GM18505 (cell line): ENCODE results near the gene UTP20.

Experiments
- ATAC-seq: cut with Tn5 transposase; IDR thresholded peaks from one replicate; pipeline ENCODE4 v1.9.1; 2021; ENCODE audit not compliant: unreplicated experiment
- POLR2A ChIP-seq: IDR thresholded peaks from 4 replicates; pipeline ENCODE4 v1.6.1; 2011; ENCODE audit warnings: borderline replicate concordance; ENCODE audit not compliant: insufficient read depth, insufficient read length; ENCODE audit errors: extremely low read depth

The UTP20 gene

DNA sequence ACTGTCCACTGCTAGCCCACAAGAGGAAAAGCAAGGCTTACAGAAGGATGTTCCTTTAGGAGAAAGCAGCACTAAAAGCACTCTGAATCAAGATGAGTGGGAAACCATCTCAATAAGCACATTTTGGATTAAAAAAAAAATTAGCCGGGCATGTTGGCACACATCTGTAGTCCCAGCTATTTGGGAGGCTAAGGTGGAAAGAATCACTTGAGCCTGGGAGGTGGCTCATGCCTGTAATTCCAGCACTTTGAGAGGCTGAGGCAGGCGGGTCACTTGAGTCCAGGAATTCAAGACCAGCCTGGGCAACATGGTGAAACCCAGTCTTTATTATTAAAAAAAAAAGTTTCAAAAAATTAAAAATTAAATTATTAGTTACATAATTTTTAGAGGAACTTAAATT is 144.7 kb downstream of the UTP20 start:
- ATAC-seq, result no peak
- no peak for TF ChIP-seq POLR2A

- ATAC-seq, result no peak
- TF ChIP-seq POLR2A, result no peak
These were observed 150.6 kb downstream of the UTP20 start for GRCh38 chr12:101430456-101430855.

GRCh38 chr12:101436136-101436535 is 156.2 kb downstream of the UTP20 start:
- no peak for ATAC-seq
- TF ChIP-seq POLR2A, result no peak
